Neural progenitor cell (in vitro differentiated cells): Measurements from ENCODE around the gene ISG15. TPM values are rescaled to one million over a fixed set of nuclear protein-coding genes. Genes with fewer than 3 reads are reported as not detected.

Source experiments
- DNase-seq: peaks from one replicate; pipeline ENCODE4 v3.0.0-alpha.2; 2016; ENCODE audit warnings: low spot score
- H2AFZ ChIP-seq: fragments of 200-600 bp; sonication (generic); replicated peaks from 2 replicates; pipeline ENCODE4 v1.6.1; 2016; ENCODE audit warnings: antibody characterized with exemption
- H3F3A ChIP-seq: fragments of 200-600 bp; sonication (generic); 2 replicates; pipeline ENCODE4 v1.6.1; 2016; ENCODE audit warnings: antibody characterized with exemption, low read depth
- H3K27ac ChIP-seq: fragments of 200-600 bp; sonication (generic); 2 replicates; pipeline ENCODE4 v1.5.1; 2016; ENCODE audit warnings: mild to moderate bottlenecking
- H3K27me3 ChIP-seq: fragments of 200-600 bp; sonication (generic); 2 replicates; pipeline ENCODE4 v1.6.1; 2016; ENCODE audit warnings: mild to moderate bottlenecking, moderate library complexity
- H3K36me3 ChIP-seq: fragments of 200-600 bp; sonication (generic); 2 replicates; pipeline ENCODE4 v1.5.1; 2016
- H3K4me1 ChIP-seq: fragments of 200-600 bp; sonication (generic); 2 replicates; pipeline ENCODE4 v1.6.1; 2016; ENCODE audit warnings: mixed run types
- H3K4me2 ChIP-seq: fragments of 200-600 bp; sonication (generic); 2 replicates; pipeline ENCODE4 v1.6.1; 2016
- H3K4me3 ChIP-seq: fragments of 200-600 bp; sonication (generic); 2 replicates; pipeline ENCODE4 v1.5.1; 2016
- H3K79me2 ChIP-seq: fragments of 200-600 bp; sonication (generic); 2 replicates; pipeline ENCODE4 v1.6.1; 2016; ENCODE audit warnings: low read depth
- H3K9ac ChIP-seq: fragments of 200-600 bp; sonication (generic); 2 replicates; pipeline ENCODE4 v1.6.1; 2016
- H3K9me3 ChIP-seq: fragments of 200-600 bp; sonication (generic); 2 replicates; pipeline ENCODE4 v1.5.1; 2016; ENCODE audit warnings: low read depth
- H4K20me1 ChIP-seq: fragments of 200-600 bp; sonication (generic); 2 replicates; pipeline ENCODE4 v1.6.1; 2016; ENCODE audit warnings: low read depth
- H3K27ac Mint-ChIP-seq: 3 replicates; pipeline ENCODE4 v1.8.0; 2021; ENCODE audit warnings: mixed read lengths
- H3K27me3 Mint-ChIP-seq: 2 replicates; pipeline ENCODE4 v1.8.0; 2022; ENCODE audit warnings: low read depth, mild to moderate bottlenecking, inconsistent platforms, moderate library complexity, mixed read lengths; ENCODE audit not compliant: insufficient read depth
- H3K36me3 Mint-ChIP-seq: 3 replicates; pipeline ENCODE4 v1.8.0; 2021; ENCODE audit warnings: mixed read lengths
- H3K4me1 Mint-ChIP-seq: 3 replicates; pipeline ENCODE4 v1.8.0; 2021; ENCODE audit warnings: mixed read lengths
- H3K4me3 Mint-ChIP-seq: 3 replicates; pipeline ENCODE4 v1.8.0; 2021; ENCODE audit warnings: mild to moderate bottlenecking, moderate library complexity, mixed read lengths
- H3K9me3 Mint-ChIP-seq: 3 replicates; pipeline ENCODE4 v1.8.0; 2020; ENCODE audit warnings: mixed read lengths
- EZH2 ChIP-seq: fragments of 200-600 bp; sonication (generic); IDR thresholded peaks from 2 replicates; pipeline ENCODE4 v1.6.1; 2017; ENCODE audit warnings: antibody characterized with exemption, mild to moderate bottlenecking, moderate library complexity
- EZH2phosphoT487 ChIP-seq: fragments of 200-600 bp; sonication (generic); IDR thresholded peaks from 2 replicates; pipeline ENCODE4 v1.6.1; 2017; ENCODE audit warnings: antibody characterized with exemption
- total RNA-seq: library from RNA; depleted of rRNA; stranded (reverse); fragments of >200 nt; gene quantifications from 2 replicates; pipeline ENCODE4 v1.2.3, GENCODE V29; 2015; ENCODE audit warnings: low replicate concordance
- TF ChIP-seq, protein P1 (sequence below): fragments of 200-600 bp; sonication (generic); IDR thresholded peaks from 2 replicates; pipeline ENCODE4 v1.5.1; 2017; ENCODE audit warnings: antibody characterized with exemption, mild to moderate bottlenecking

ISG15 gene
- total RNA-seq, 1 donor from 2014 or later = 22.4 TPM

DNA sequence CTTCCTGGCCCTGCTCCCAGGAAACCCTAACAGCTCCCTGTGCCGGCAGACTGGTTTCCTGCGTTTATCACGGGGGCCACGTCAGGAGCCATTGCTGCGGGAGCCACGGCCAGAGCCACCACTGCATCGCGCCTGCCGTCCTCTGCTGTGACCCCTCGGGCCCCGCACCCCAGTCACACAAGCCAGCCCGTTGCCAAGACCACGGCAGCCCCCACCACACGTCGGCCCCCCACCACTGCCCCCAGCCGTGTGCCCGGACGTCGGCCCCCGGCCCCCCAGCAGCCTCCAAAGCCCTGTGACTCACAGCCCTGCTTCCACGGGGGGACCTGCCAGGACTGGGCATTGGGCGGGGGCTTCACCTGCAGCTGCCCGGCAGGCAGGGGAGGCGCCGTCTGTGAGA lies 34.7 kb downstream of the ISG15 start:
- H3K4me3 ChIP-seq = no peak overlapping the region
- no peaks in the 10 kb centered on the region for H3K4me1 ChIP-seq
- H3K27me3 ChIP-seq = no peaks in the 10 kb centered on the region
- no peaks in the 10 kb centered on the region for H3K9me3 ChIP-seq
- Mint-ChIP-seq H3K9me3 (no peaks in the 10 kb centered on the region), H3K4me3 (no peak overlapping the region), H3K27me3 (peaks cover 2% of the 10 kb centered on the region), H3K36me3 (peaks cover 16% of the 10 kb centered on the region), H3K4me1 (no peaks in the 10 kb centered on the region), H3K27ac (no peak overlapping the region)
- peaks cover 14% of the 10 kb centered on the region for H4K20me1 ChIP-seq
- no peak overlapping the region for H2AFZ ChIP-seq
- no peaks in the 10 kb centered on the region for H3K79me2 ChIP-seq
- H3K27ac ChIP-seq = no peak overlapping the region
- peaks cover 3% of the 10 kb centered on the region for H3F3A ChIP-seq
- H3K4me2 ChIP-seq = no peak overlapping the region
- DNase-seq = no peak
- H3K36me3 ChIP-seq = no peaks in the 10 kb centered on the region
- TF ChIP-seq EZH2phosphoT487 (no peak), EZH2 (no peak)
- TF ChIP-seq, protein P1, sequence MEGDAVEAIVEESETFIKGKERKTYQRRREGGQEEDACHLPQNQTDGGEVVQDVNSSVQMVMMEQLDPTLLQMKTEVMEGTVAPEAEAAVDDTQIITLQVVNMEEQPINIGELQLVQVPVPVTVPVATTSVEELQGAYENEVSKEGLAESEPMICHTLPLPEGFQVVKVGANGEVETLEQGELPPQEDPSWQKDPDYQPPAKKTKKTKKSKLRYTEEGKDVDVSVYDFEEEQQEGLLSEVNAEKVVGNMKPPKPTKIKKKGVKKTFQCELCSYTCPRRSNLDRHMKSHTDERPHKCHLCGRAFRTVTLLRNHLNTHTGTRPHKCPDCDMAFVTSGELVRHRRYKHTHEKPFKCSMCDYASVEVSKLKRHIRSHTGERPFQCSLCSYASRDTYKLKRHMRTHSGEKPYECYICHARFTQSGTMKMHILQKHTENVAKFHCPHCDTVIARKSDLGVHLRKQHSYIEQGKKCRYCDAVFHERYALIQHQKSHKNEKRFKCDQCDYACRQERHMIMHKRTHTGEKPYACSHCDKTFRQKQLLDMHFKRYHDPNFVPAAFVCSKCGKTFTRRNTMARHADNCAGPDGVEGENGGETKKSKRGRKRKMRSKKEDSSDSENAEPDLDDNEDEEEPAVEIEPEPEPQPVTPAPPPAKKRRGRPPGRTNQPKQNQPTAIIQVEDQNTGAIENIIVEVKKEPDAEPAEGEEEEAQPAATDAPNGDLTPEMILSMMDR = no peak
- H3K9ac ChIP-seq = no peak overlapping the region

DNA sequence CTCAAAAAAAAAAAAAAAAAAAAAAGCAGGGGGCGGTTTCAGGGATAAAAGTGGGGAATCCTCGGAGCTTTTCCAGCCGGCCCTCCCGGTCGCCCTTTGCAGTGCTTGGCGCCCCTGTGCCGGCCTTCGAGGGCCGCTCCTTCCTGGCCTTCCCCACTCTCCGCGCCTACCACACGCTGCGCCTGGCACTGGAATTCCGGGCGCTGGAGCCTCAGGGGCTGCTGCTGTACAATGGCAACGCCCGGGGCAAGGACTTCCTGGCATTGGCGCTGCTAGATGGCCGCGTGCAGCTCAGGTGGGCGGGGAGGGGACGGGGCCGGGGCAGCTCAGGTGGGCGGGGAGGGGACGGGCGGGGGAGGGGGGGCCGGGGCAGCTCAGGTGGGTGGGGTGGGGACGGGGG lies 35.5 kb downstream of the ISG15 start:
- H3K27me3 Mint-ChIP-seq = peaks cover 2% of the 10 kb centered on the region
- Histone ChIP-seq H3K9me3 (no peaks in the 10 kb centered on the region), H3K4me1 (no peaks in the 10 kb centered on the region), H3K27me3 (no peaks in the 10 kb centered on the region), H2AFZ (no peak overlapping the region), H3K36me3 (no peaks in the 10 kb centered on the region), H3K79me2 (no peaks in the 10 kb centered on the region), H4K20me1 (peaks cover 12% of the 10 kb centered on the region), H3K4me3 (no peak overlapping the region), H3K27ac (no peak overlapping the region), H3F3A (peaks cover 3% of the 10 kb centered on the region), H3K9ac (no peak overlapping the region), H3K4me2 (no peak overlapping the region)
- no peak overlapping the region for H3K4me3 Mint-ChIP-seq
- peaks cover 13% of the 10 kb centered on the region for H3K36me3 Mint-ChIP-seq
- H3K27ac Mint-ChIP-seq = no peak overlapping the region
- H3K4me1 Mint-ChIP-seq = no peaks in the 10 kb centered on the region
- no peaks in the 10 kb centered on the region for H3K9me3 Mint-ChIP-seq
- DNase-seq = no peak
- TF ChIP-seq EZH2 (no peak), EZH2phosphoT487 (no peak)
- TF ChIP-seq, protein P1 = no peak

DNA sequence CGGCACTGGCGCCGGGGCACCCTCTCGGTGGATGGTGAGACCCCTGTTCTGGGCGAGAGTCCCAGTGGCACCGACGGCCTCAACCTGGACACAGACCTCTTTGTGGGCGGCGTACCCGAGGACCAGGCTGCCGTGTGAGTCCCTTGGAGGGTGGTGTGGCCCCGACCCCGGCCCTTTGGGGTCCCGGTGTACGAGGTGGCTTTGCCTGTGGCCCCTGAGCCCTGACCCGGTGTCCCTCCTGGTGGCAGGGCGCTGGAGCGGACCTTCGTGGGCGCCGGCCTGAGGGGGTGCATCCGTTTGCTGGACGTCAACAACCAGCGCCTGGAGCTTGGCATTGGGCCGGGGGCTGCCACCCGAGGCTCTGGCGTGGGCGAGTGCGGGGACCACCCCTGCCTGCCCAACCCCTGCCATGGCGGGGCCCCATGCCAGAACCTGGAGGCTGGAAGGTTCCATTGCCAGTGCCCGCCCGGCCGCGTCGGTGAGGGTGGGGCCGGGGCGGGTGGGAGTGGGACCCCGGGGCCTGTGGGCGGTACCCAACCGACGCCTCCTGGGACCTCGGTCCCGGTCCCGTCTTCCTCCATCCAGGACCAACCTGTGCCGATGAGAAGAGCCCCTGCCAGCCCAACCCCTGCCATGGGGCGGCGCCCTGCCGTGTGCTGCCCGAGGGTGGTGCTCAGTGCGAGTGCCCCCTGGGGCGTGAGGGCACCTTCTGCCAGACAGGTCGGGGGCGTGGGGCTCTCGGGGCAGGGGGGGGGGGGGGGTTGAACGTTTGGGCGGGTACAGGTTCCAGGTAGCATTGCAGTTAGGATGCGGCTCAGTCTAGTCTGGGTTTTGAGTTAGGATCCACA lies 36.2 kb downstream of the ISG15 start:
- no peaks in the 10 kb centered on the region for H3K27me3 ChIP-seq
- H3K4me1 ChIP-seq = no peaks in the 10 kb centered on the region
- Mint-ChIP-seq H3K9me3 (no peaks in the 10 kb centered on the region), H3K36me3 (peaks cover 13% of the 10 kb centered on the region), H3K27me3 (peaks cover 2% of the 10 kb centered on the region), H3K27ac (no peak overlapping the region), H3K4me3 (no peak overlapping the region), H3K4me1 (no peaks in the 10 kb centered on the region)
- TF ChIP-seq EZH2 (no peak), EZH2phosphoT487 (no peak)
- TF ChIP-seq, protein P1 = no peak
- H3F3A ChIP-seq = peaks cover 3% of the 10 kb centered on the region
- no peaks in the 10 kb centered on the region for H3K79me2 ChIP-seq
- H3K27ac ChIP-seq = no peak overlapping the region
- no peaks in the 10 kb centered on the region for H3K9me3 ChIP-seq
- no peak overlapping the region for H2AFZ ChIP-seq
- peaks cover 13% of the 10 kb centered on the region for H4K20me1 ChIP-seq
- H3K36me3 ChIP-seq = no peaks in the 10 kb centered on the region
- H3K4me3 ChIP-seq = no peak overlapping the region
- no peak overlapping the region for H3K9ac ChIP-seq
- no peak for DNase-seq
- H3K4me2 ChIP-seq = no peak overlapping the region
